HUDEP-2 (cell line): Measurements from ENCODE around the gene RCSD1.
"Not testable (repeated sequence)": the region's sequence is repeated elsewhere in the genome, so short reads cannot be mapped to it uniquely, and the experiment has no call there.

Source experiments
- DNase-seq, 76 experiments: peaks; one replicate each; lab custom pipeline; 2025; ENCODE audit not compliant: unreplicated experiment in 76 of 76; lab: John Stamatoyannopoulos, UW

Gene RCSD1

GRCh38 chr1:167734841-167735240 lies 104.8 kb downstream of the RCSD1 start:
- DNase-seq, result no peak

GRCh38 chr1:167737169-167737568 lies 107.1 kb downstream of the RCSD1 start:
- peak in 13 of 76 experiments; percentile 2 to 39 (median 10) for DNase-seq

DNA sequence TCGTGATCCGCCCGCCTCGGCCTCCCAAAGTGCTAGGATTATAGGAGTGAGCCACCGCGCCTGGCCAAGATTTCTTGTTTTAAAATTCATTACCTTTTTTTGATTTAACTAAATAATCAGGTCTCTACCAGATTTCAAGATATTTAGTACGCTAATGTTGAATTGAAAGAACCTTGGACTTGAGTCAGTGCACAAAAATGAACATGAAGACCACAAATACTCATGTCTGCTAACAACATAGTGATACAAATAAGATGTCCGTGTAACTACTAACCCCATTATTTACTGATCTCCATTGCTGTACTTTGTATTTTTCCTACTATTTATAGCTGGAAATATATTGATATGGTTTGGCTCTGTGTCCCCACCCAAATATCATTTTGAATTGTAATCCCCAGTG lies 108.1 kb downstream of the RCSD1 start:
- DNase-seq, result no peak

GRCh38 chr1:167739752-167740151 lies 109.7 kb downstream of the RCSD1 start:
- no peak for DNase-seq

DNA sequence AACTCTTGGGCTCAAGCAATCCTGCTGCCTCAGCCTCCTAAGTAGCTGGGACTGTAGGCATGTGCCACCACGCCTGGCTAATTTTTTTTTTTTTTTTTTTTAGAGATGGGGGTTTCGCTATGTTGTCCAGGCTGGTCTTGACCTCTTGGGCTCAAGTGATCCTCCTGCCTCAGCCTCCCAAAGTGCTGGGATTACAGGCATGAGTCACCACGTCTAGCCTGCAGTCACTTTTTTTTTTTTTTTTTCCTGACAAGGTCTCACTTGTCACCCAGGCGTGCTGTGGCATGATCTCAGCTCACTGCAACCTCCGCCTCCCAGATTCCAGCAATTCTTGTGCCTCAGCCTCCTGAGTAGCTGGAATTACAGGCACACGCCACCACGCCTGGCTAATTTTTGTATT lies 111.1 kb downstream of the RCSD1 start:
- not testable (repeated sequence) for DNase-seq

DNA sequence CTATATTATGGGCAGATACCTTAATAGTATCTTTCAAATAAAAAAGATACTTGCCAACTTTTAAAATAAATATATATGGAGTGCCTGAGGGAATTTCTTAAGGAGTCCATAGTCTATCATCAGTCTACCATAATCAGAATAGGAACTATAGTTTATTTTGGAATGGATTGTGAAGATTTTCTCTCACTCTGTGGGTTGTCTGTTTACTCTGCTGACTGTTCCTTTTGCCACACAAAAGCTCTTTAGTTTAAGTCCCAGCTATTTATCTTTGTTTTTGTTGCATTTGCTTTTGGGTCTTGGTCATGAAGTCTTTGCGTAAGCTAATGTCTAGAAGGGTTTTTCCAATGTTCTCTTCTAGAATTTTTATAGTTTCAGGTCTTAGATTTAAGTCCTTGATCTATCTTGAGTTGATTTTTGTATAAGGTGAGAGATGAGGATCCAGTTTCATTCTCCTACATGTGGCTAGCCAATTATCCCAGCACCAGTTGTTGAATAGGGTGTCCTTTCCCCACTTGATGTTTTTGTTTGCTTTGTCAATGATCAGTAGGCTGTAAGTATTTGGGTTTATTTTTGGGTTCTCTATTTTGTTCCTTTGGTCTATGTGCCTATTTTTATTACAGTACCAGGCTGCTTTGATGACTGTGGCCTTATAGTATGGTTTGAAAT lies 112.5 kb downstream of the RCSD1 start:
- DNase-seq, result not testable (repeated sequence)

- DNase-seq, result no peak
Observed at GRCh38 chr1:167744901-167745300, 114.9 kb downstream of the RCSD1 start.

DNA sequence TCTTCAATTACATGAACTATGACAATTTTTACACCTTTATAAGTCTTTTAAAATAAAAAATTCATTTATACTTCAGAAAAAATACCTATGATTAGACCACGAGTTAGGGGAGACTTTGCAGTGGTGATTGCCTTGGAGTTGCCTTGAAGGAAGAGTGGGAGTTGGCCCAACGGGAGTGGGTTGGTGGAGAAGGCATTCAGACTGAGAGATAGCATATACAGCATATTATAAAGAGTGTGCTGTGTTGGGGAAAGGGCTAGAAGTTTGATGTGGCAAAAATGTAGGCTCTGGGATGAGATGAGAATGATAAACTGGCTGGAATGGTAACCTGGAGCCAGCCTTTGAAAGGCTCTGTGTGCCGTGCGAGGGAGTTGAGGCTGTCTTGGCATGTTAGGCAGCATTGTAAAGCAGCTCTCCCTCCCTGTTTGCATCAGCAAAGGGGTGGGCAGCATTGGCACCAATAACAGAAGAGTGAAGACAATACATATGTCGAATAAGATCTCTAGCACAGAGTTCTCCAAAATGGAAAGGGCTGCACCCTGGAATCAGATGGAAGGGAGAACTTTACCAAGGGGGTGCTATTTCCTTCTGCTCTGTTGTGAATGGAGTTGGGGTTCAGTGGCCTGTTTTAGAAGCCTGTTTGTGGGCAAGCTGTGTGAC lies 116.1 kb downstream of the RCSD1 start:
- DNase-seq, result no peak

DNA sequence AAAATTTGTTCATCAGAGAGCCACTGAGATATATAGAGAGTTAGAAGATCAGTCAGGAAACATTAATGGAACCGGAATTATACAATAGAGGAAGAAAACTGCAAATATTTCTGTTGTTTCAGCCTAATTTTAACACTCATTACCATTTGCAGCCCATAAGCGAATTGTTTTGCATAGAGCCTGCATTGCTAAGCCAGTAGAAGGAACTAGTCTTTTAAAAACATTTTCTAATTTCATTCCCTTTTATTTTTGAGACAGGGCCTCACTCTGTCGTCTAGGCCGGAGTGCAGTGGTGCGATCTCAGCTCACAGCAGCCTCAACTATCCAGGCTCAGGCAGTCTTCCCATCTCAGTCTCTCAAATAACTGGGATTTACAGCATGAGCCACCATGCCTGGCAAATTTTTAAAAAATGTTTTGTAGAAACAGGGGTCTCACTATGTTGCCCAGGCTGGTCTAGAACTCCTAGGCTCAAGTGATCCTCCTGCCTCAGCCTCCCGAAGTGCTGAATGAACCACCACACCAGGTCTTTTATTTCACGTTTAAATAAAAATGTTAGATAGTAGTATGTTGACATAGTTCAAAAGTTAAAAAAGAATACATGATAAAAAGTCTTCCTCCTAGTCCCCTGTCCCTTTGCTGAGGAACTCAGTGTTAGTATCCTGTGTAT lies 117.1 kb downstream of the RCSD1 start:
- no peak for DNase-seq

DNA sequence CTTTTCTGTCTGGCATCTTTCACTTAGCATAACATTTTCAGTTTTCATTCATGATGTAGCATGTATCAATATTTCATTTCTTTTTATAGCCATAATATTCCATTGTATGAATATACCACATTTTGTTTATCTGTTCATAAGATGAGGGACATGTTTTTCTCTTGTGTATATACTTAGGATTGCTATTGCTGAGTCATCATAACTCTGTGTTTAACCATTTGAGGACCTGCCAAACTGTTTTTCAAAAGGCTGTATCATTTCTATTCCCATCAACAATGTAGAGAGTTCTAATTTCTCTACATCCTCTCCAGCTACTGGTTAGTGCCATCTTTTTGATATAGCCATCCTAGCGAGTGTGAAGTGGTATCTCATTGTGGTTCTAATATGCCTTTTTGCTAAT lies 118.0 kb downstream of the RCSD1 start:
- no peak for DNase-seq

DNA sequence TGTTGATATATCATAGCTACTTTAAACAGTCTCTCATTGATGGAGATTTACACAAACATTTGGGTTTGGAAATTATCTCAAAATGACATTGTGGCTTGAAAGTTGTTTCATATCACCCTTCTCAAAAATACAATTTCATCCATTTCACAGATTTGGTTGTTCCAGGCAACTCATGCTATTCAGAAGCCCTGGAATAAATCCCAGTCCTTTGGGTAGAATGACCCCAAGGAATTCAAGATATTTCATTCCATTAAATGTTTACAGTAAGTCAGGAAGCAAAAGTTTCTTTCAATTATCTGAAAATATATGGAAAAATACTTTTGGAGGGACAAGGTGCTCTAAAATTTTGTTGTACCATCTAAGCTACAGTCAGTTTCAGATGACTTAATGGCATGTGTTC lies 118.9 kb downstream of the RCSD1 start:
- no peak for DNase-seq

DNA sequence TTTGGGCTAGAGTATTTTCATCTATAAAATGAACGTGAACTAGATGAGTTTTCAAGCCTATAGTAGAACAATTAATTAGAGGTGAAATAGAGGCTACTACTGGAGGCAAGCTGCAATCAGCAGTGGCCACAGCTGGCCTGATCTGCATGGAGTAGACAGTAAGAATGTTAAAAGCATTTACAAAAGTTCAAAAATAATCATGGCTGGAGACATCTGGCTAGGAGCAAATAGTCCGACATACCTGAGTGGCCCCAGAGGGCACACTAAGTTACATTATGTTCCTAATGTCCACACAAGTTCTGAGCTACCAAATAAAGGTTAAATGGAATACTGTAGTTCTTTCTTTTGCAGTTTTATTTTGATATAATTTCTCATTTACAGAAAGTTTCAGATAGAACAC lies 119.7 kb downstream of the RCSD1 start:
- DNase-seq, result no peak

DNA sequence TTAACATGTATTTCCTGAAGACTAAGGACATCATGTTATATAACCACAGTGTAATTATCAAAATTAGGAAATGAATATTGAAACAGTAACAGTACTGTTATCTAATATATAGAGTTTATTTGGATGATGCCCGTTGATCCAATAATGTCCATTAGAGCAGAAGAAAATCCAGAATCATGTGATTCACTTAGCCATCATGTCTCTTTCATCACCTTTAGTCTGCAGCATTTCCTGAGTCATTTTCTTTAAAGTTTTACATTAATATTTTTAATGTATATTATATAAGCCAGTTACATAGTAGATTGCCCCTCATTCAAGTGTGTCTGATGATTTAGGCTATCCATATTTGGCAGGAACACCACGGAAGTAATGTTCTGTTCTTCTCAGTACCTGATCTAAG lies 120.6 kb downstream of the RCSD1 start:
- no peak for DNase-seq

GRCh38 chr1:167751676-167752075 lies 121.6 kb downstream of the RCSD1 start:
- DNase-seq, result no peak

DNA sequence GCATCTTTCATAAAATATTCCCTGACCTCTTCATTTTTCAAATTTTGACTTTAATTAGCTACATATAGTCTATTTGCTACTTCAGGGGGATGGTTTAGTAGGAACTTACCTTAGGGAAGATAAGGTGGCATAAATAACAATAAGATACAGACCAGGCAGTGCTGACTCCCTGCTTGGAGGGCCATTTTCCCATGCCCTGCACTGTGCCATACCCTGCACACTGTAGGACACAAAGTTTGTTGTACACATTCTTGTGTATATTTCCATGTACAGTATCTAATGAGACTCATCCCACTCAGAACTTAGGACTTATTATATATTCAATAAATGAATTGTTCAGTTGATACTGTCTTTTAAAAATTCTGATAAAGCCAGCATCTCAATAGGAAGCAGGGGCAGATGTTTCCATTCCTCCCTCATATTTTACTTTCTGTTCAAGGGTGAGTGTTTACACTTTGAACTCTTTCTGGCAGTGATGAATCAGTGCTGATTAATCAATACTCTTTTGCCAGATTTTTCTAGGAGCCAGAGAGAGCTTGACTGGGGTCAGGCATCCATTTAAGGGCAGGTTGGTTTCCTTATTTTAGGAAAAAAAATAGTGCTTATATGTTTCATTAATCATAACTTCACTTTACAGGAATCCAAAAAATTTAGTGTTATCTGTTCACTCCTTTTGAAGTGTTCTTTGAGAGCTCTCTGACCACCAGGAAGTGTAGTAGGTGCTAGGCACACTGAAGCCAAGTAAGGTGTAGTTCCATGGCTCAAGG lies 122.4 kb downstream of the RCSD1 start:
- no peak for DNase-seq

GRCh38 chr1:167755654-167756053 lies 125.6 kb downstream of the RCSD1 start:
- DNase-seq, result no peak
